ENCODE results near the gene CEBPZOS.
"Not testable (repeated sequence)": the region's sequence is repeated elsewhere in the genome, so short reads cannot be mapped to it uniquely, and the experiment has no call there.

The CEBPZOS gene

GRCh38 chr2:37191253-37191652 is 5.0 kb upstream of the CEBPZOS start:
- DNase-seq (ENCODE audit: low read depth in 2 of 2) = no peak

- no peak for DNase-seq (ENCODE audit: low read depth in 2 of 2)
Measured at GRCh38 chr2:37191747-37192146, 4.5 kb upstream of the CEBPZOS start.

GRCh38 chr2:37192551-37192950 is 3.7 kb upstream of the CEBPZOS start:
- DNase-seq (ENCODE audit: low read depth in 2 of 2) = no peak

- DNase-seq (ENCODE audit: low read depth in 2 of 2) = not testable (repeated sequence)
Measured at GRCh38 chr2:37195862-37196319, 405 bp upstream of the CEBPZOS start.

- no peak for DNase-seq (ENCODE audit: low read depth in 2 of 2)
Measured at GRCh38 chr2:37198681-37199065, 2.4 kb downstream of the CEBPZOS start.

- no peak for DNase-seq (ENCODE audit: low read depth in 2 of 2)
Measured at GRCh38 chr2:37201208-37201607, 4.9 kb downstream of the CEBPZOS start.

- DNase-seq (ENCODE audit: low read depth in 2 of 2) = peak; percentile 10 to 14
Measured at GRCh38 chr2:37201766-37202165, 5.5 kb downstream of the CEBPZOS start.

GRCh38 chr2:37203708-37204107 is 7.4 kb downstream of the CEBPZOS start:
- DNase-seq (ENCODE audit: low read depth in 2 of 2) = no peak

- not testable (repeated sequence) for DNase-seq (ENCODE audit: low read depth in 2 of 2)
Measured at GRCh38 chr2:37205071-37205661, 8.9 kb downstream of the CEBPZOS start.

- no peak for DNase-seq (ENCODE audit: low read depth in 2 of 2)
Measured at GRCh38 chr2:37205689-37206341, 9.5 kb downstream of the CEBPZOS start.

- not testable (repeated sequence) for DNase-seq (ENCODE audit: low read depth in 2 of 2)
Measured at GRCh38 chr2:37206760-37207159, 10.5 kb downstream of the CEBPZOS start.

- no peak for DNase-seq (ENCODE audit: low read depth in 2 of 2)
Measured at GRCh38 chr2:37211212-37211611, 14.9 kb downstream of the CEBPZOS start.

- no peak for DNase-seq (ENCODE audit: low read depth in 2 of 2)
Measured at GRCh38 chr2:37211939-37212338, 15.6 kb downstream of the CEBPZOS start.

GRCh38 chr2:37215250-37215649 is 19.0 kb downstream of the CEBPZOS start:
- DNase-seq (ENCODE audit: low read depth in 2 of 2) = no peak

- DNase-seq (ENCODE audit: low read depth in 2 of 2) = no peak
Measured at GRCh38 chr2:37219046-37219445, 22.8 kb downstream of the CEBPZOS start.

- DNase-seq (ENCODE audit: low read depth in 2 of 2) = no peak
Measured at GRCh38 chr2:37223131-37223530, 26.8 kb downstream of the CEBPZOS start.

GRCh38 chr2:37224063-37224462 is 27.8 kb downstream of the CEBPZOS start:
- no peak for DNase-seq (ENCODE audit: low read depth in 2 of 2)

GRCh38 chr2:37225129-37225528 is 28.8 kb downstream of the CEBPZOS start:
- DNase-seq (ENCODE audit: low read depth in 2 of 2) = not testable (repeated sequence)

- no peak for DNase-seq (ENCODE audit: low read depth in 2 of 2)
Measured at GRCh38 chr2:37226863-37227262, 30.6 kb downstream of the CEBPZOS start.

- DNase-seq (ENCODE audit: low read depth in 2 of 2) = no peak
Measured at GRCh38 chr2:37228788-37229187, 32.5 kb downstream of the CEBPZOS start.

- DNase-seq (ENCODE audit: low read depth in 2 of 2) = no peak
Measured at GRCh38 chr2:37230581-37230980, 34.3 kb downstream of the CEBPZOS start.

GRCh38 chr2:37231241-37232130 is 35.2 kb downstream of the CEBPZOS start, which contains the start of the genes CEBPZ and NDUFAF7:
Gene CEBPZ, minus strand, starts transcription at chr2:37231596. Its CDS starts 29 bp downstream, at chr2:37231567.
Gene NDUFAF7, plus strand, starts transcription at chr2:37231658. Its CDS starts 48 bp downstream, at chr2:37231706.
- DNase-seq (ENCODE audit: low read depth in 2 of 2) = peak; percentile 69 to 73

All from stimulated activated CD8-positive, alpha-beta memory T cell treated with anti-CD3 and anti-CD28 coated beads, Interleukin-2, amount 100 ng/mL, for 1 hour (primary cell).